ENCODE data around the gene HK2.
"Not testable (repeated sequence)": the region's sequence is repeated elsewhere in the genome, so short reads cannot be mapped to it uniquely, and the experiment has no call there.

The HK2 gene

GRCh38 chr2:74833418-74834233 lies at the start of gene HK2:
Gene HK2, plus strand, starts transcription at chr2:74834127. Its CDS starts 454 bp downstream, at chr2:74834581.
- peak; percentile 75 for DNase-seq (ENCODE audit: low spot score)

GRCh38 chr2:74789271-74789670 lies 44.7 kb upstream of the HK2 start:
- peak; percentile 14 for DNase-seq (ENCODE audit: low spot score)

- DNase-seq (ENCODE audit: low spot score): no peak
Measured at GRCh38 chr2:74792282-74792681, 41.6 kb upstream of the HK2 start.

- DNase-seq (ENCODE audit: low spot score): not testable (repeated sequence)
Measured at GRCh38 chr2:74794878-74795277, 39.0 kb upstream of the HK2 start.

- DNase-seq (ENCODE audit: low spot score): no peak
Measured at GRCh38 chr2:74806355-74806839, 27.5 kb upstream of the HK2 start.

- DNase-seq (ENCODE audit: low spot score): peak; percentile 20
Measured at GRCh38 chr2:74806920-74807319, 27.0 kb upstream of the HK2 start.

GRCh38 chr2:74812787-74813590 lies 20.9 kb upstream of the HK2 start:
- DNase-seq (ENCODE audit: low spot score): no peak

- no peak for DNase-seq (ENCODE audit: low spot score)
Measured at GRCh38 chr2:74814102-74814501, 19.8 kb upstream of the HK2 start.

GRCh38 chr2:74815941-74816340 lies 18.0 kb upstream of the HK2 start:
- no peak for DNase-seq (ENCODE audit: low spot score)

- no peak for DNase-seq (ENCODE audit: low spot score)
Measured at GRCh38 chr2:74816540-74817303, 17.2 kb upstream of the HK2 start.

GRCh38 chr2:74817304-74817675 lies 16.6 kb upstream of the HK2 start:
- DNase-seq (ENCODE audit: low spot score): no peak

GRCh38 chr2:74819702-74820101 lies 14.2 kb upstream of the HK2 start:
- DNase-seq (ENCODE audit: low spot score): no peak

- no peak for DNase-seq (ENCODE audit: low spot score)
Measured at GRCh38 chr2:74821177-74822126, 12.5 kb upstream of the HK2 start.

GRCh38 chr2:74822771-74823566 lies 11.0 kb upstream of the HK2 start:
- no peak for DNase-seq (ENCODE audit: low spot score)

GRCh38 chr2:74824679-74825078 lies 9.2 kb upstream of the HK2 start:
- no peak for DNase-seq (ENCODE audit: low spot score)

GRCh38 chr2:74828543-74828942 lies 5.4 kb upstream of the HK2 start:
- DNase-seq (ENCODE audit: low spot score): no peak

- no peak for DNase-seq (ENCODE audit: low spot score)
Measured at GRCh38 chr2:74831693-74832530, 2.0 kb upstream of the HK2 start.

- not testable (repeated sequence) for DNase-seq (ENCODE audit: low spot score)
Measured at GRCh38 chr2:74834234-74834791, 386 bp downstream of the HK2 start.

Measured in putamen (tissue), 1 donor.